CD4-positive, alpha-beta T cell treated with Interleukin-1 beta for 1 hour (primary cell): ENCODE data around the gene OMP.

ENCODE experiments used
- DNase-seq, 2 donors: peaks; one replicate each; pipeline ENCODE4 v3.0.0-alpha.2; 2020 to 2022

OMP gene

GRCh38 chr11:77069969-77070582, 32.6 kb upstream of the OMP start:
- DNase-seq: no peak

- no peak for DNase-seq
These were observed 31.6 kb upstream of the OMP start for GRCh38 chr11:77071077-77071476.

- DNase-seq: no peak
These were observed 30.7 kb upstream of the OMP start for GRCh38 chr11:77071671-77072605.

GRCh38 chr11:77072851-77073327, 29.8 kb upstream of the OMP start:
- DNase-seq: no peak

GRCh38 chr11:77073328-77074001, 29.2 kb upstream of the OMP start:
- DNase-seq: no peak

- no peak for DNase-seq
These were observed 28.4 kb upstream of the OMP start for GRCh38 chr11:77074205-77074604.

GRCh38 chr11:77074626-77075221, 27.9 kb upstream of the OMP start:
- no peak for DNase-seq

- no peak for DNase-seq
These were observed 27.2 kb upstream of the OMP start for GRCh38 chr11:77075425-77075905.

- DNase-seq: no peak
These were observed 23.0 kb upstream of the OMP start for GRCh38 chr11:77079666-77080065.

GRCh38 chr11:77080643-77081210, 21.9 kb upstream of the OMP start:
- no peak for DNase-seq

- no peak for DNase-seq
These were observed 21.2 kb upstream of the OMP start for GRCh38 chr11:77081381-77081851.

- DNase-seq: no peak
These were observed 20.4 kb upstream of the OMP start for GRCh38 chr11:77081976-77082836.

GRCh38 chr11:77082838-77083565, 19.6 kb upstream of the OMP start:
- peak; percentile 40 to 41 for DNase-seq

GRCh38 chr11:77083566-77084245, 18.9 kb upstream of the OMP start:
- no peak for DNase-seq

GRCh38 chr11:77084581-77085191, 18.0 kb upstream of the OMP start:
- no peak for DNase-seq

GRCh38 chr11:77085652-77086051, 17.0 kb upstream of the OMP start:
- no peak for DNase-seq

- no peak for DNase-seq
These were observed 15.8 kb upstream of the OMP start for GRCh38 chr11:77086521-77087472.

GRCh38 chr11:77087723-77088225, 14.9 kb upstream of the OMP start:
- DNase-seq: no peak
